HepG2 (cell line): ENCODE measurements around the gene EFNA2. TPM values are rescaled to one million over a fixed set of nuclear protein-coding genes. Genes with fewer than 3 reads are reported as not detected.

Experiments used
- ETV5 ChIP-seq: IDR thresholded peaks from 2 replicates; pipeline ENCODE4 v1.6.1; 2018; ENCODE audit warnings: missing biosample characterization, missing genetic modification reagents, inconsistent platforms, borderline replicate concordance
- FOXP1 ChIP-seq, 2 experiments: fragments of 450-650 bp in 1 of 2; IDR thresholded peaks; 2 replicates each; pipeline ENCODE4 v1.6.1; 2017 to 2018; ENCODE audit warnings: antibody characterized with exemption in 1 of 2
- HMGXB4 ChIP-seq, 2 experiments: sonication (generic) in 1 of 2; formaldehyde crosslinking in 1 of 2; IDR thresholded peaks; 2 replicates each; pipeline versions ENCODE4 v1.4.0 to v1.6.1; 2018 to 2020; ENCODE audit warnings: missing genetic modification reagents in 2 of 2, borderline replicate concordance in 1 of 2, low read depth in 1 of 2, mild to moderate bottlenecking in 1 of 2, missing biosample characterization in 1 of 2
- HNF1B ChIP-seq: sonication (generic); formaldehyde crosslinking; IDR thresholded peaks from 2 replicates; pipeline ENCODE4 v1.5.1; 2020; ENCODE audit warnings: mild to moderate bottlenecking, moderate library complexity, missing genetic modification reagents
- IRF9 ChIP-seq: sonication (generic); formaldehyde crosslinking; IDR thresholded peaks from 2 replicates; pipeline ENCODE4 v1.8.0; 2022; ENCODE audit warnings: missing genetic modification reagents, mild to moderate bottlenecking, borderline replicate concordance
- KDM2A ChIP-seq: sonication (generic); formaldehyde crosslinking; IDR thresholded peaks from 2 replicates; pipeline ENCODE4 v1.4.0; 2020; ENCODE audit warnings: low read depth, missing genetic modification reagents, borderline replicate concordance
- KLF6 ChIP-seq: IDR thresholded peaks from 2 replicates; pipeline ENCODE4 v1.8.0; 2016; ENCODE audit warnings: missing biosample characterization, missing genetic modification reagents
- NFIB ChIP-seq: sonication (generic); formaldehyde crosslinking; IDR thresholded peaks from 2 replicates; pipeline ENCODE4 v1.9.0; 2021; ENCODE audit warnings: missing genetic modification reagents, mild to moderate bottlenecking, borderline replicate concordance
- NFKB2 ChIP-seq: sonication (generic); formaldehyde crosslinking; IDR thresholded peaks from 2 replicates; pipeline ENCODE4 v1.4.0; 2020; ENCODE audit warnings: missing genetic modification reagents, borderline replicate concordance
- NR0B2 ChIP-seq: sonication (generic); formaldehyde crosslinking; IDR thresholded peaks from 2 replicates; pipeline ENCODE4 v1.4.0; 2020; ENCODE audit warnings: mild to moderate bottlenecking, missing genetic modification reagents
- PATZ1 ChIP-seq: sonication (generic); formaldehyde crosslinking; IDR thresholded peaks from 2 replicates; pipeline ENCODE4 v1.4.0; 2020; ENCODE audit warnings: missing genetic modification reagents
- PRPF4 ChIP-seq: fragments of 200-400 bp; formaldehyde crosslinking; IDR thresholded peaks from 2 replicates; pipeline ENCODE4 v1.6.1; 2016; ENCODE audit warnings: low read length, low read depth; ENCODE audit not compliant: poor library complexity, severe bottlenecking
- SKI ChIP-seq: fragments of 450-650 bp; IDR thresholded peaks from one replicate; pipeline ENCODE4 v1.6.1; 2018; ENCODE audit warnings: mild to moderate bottlenecking; ENCODE audit not compliant: partially characterized antibody
- SRSF9 ChIP-seq: fragments of 200-400 bp; formaldehyde crosslinking; IDR thresholded peaks from 2 replicates; pipeline ENCODE4 v1.6.1; 2018; ENCODE audit warnings: borderline replicate concordance, mild to moderate bottlenecking, low read depth, low read length; ENCODE audit not compliant: insufficient read depth, poor library complexity, severe bottlenecking
- TBX2 ChIP-seq: sonication (generic); formaldehyde crosslinking; IDR thresholded peaks from 2 replicates; pipeline ENCODE4 v1.5.0; 2020; ENCODE audit warnings: missing genetic modification reagents, mild to moderate bottlenecking, borderline replicate concordance
- ZFP41 ChIP-seq: sonication (generic); formaldehyde crosslinking; IDR thresholded peaks from 2 replicates; pipeline ENCODE4 v1.4.0; 2020; ENCODE audit warnings: mild to moderate bottlenecking, missing genetic modification reagents, borderline replicate concordance
- ZNF577 ChIP-seq: sonication (generic); formaldehyde crosslinking; IDR thresholded peaks from 2 replicates; pipeline ENCODE4 v1.4.0; 2020; ENCODE audit warnings: mild to moderate bottlenecking, low read depth, missing genetic modification reagents, borderline replicate concordance
- ZNF788 ChIP-seq: sonication (generic); formaldehyde crosslinking; IDR thresholded peaks from 2 replicates; pipeline ENCODE4 v1.5.0; 2020; ENCODE audit warnings: mild to moderate bottlenecking, missing genetic modification reagents, borderline replicate concordance
- polyA plus RNA-seq, 8 experiments: library from polyadenylated mRNA; depleted of rRNA in 3 of 8; stranded (reverse) in 7 of 8; unstranded in 1 of 8; fragments of >200 nt; fragmentation: Illumina TruSeq in 4 of 8; extraction: Trizol in 4 of 8; gene quantifications; 2 replicates each; pipeline versions ENCODE4 v1.2.1 to v1.2.3, GENCODE V29; 2011 to 2016; ENCODE audit warnings: low read depth in 4 of 8, missing spikeins in 1 of 8, mixed read lengths in 1 of 8; ENCODE audit not compliant: insufficient read depth in 1 of 8
- total RNA-seq, 5 experiments: library from RNA; depleted of rRNA; stranded (reverse); fragments of >200 nt; fragmentation: Illumina TruSeq; extraction: Trizol; gene quantifications; 2 replicates each; pipeline ENCODE4 v1.2.3, GENCODE V29; 2016; ENCODE audit warnings: low read depth in 1 of 5

The EFNA2 gene
- total and polyA plus RNA-seq, 2 of the 13 experiments (the other 11 are each of a cell fraction or from before 2014, with no cell fraction given) = 6.0 to 9.9 TPM

- TF ChIP-seq PATZ1 (CRISPR knock-in tag) (no peak), FOXP1 (IDR thresholded peaks at IDR 0.05) (no peak), FOXP1 (CRISPR knock-in tag; IDR thresholded peaks at IDR 0.05) (no peak), KLF6 (no peak), TBX2 (CRISPR knock-in tag) (peak; percentile 41; the same call in 1 of the 2 replicates), PRPF4 (no peak), NFKB2 (CRISPR knock-in tag) (no peak), ZFP41 (CRISPR knock-in tag) (0 out of 2 replicates have a peak, but pooled peaks have one; percentile 49), ZNF577 (CRISPR knock-in tag) (no peak), NR0B2 (CRISPR knock-in tag) (no peak), SRSF9 (no peak), SKI (no peak), NFIB (CRISPR knock-in tag) (no peak), IRF9 (no peak), ETV5 (CRISPR knock-in tag) (peak; percentile 19; the same call in 1 of the 2 replicates), ZNF788 (0 out of 2 replicates have a peak, but pooled peaks have one; percentile 43), HNF1B (CRISPR knock-in tag) (0 out of 2 replicates have a peak, but pooled peaks have one; percentile 35), HMGXB4 (CRISPR knock-in tag; IDR thresholded peaks at IDR 0.05; ENCODE audit: borderline replicate concordance in 1 of 2, low read depth in 1 of 2) (peak; percentile 26 to 31; a peak in 1 of 4 replicates), KDM2A (CRISPR knock-in tag) (peak; percentile 42; the same call in 1 of the 2 replicates)
These were observed 25.9 kb downstream of the EFNA2 start (continued) for GRCh38 chr19:1311543-1312091.
